Neural cell (in vitro differentiated cells): ENCODE data around the gene RNF13.

Source experiments
- EZH2 ChIP-seq: fragments of 200-600, 300-800 bp; shearing (Covaris generic), sonication (generic); IDR thresholded peaks from 2 replicates; pipeline ENCODE4 v1.6.1; 2014; ENCODE audit warnings: antibody characterized with exemption, low read length, borderline replicate concordance, mild to moderate bottlenecking; ENCODE audit not compliant: insufficient read depth, poor library complexity, severe bottlenecking
- POLR2AphosphoS5 ChIP-seq: IDR thresholded peaks from 2 replicates; pipeline ENCODE4 v1.6.1; 2012
- RAD21 ChIP-seq: fragments of 450-650 bp; conservative IDR thresholded peaks from 2 replicates; pipeline ENCODE4 v1.6.1; 2014; ENCODE audit warnings: antibody characterized with exemption, mild to moderate bottlenecking, moderate library complexity
- TF ChIP-seq, protein P1 (sequence below): fragments of 450-650 bp; IDR thresholded peaks from 2 replicates; pipeline ENCODE4 v1.5.1; 2014; ENCODE audit warnings: antibody characterized with exemption, mild to moderate bottlenecking, moderate library complexity; ENCODE audit not compliant: poor library complexity, severe bottlenecking

DNA sequence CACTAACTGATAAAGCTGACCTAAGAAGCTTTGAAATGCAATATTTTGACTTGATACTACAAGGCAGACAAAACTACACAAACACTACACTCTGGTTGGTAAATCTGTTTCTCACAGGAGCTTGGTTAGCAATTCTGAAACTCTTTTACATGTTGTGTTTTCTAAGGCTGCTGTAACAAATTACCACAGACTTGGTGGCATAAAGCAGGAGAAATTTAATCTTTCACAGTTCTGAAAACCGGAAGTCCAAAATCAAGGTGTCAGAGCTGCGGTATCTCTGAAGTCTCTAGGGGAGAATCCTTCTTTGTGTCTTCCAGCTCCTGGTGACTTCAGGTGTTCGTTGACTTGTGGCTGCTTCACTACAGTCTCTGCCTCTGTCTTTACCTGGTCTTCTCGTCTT is 170.6 kb downstream of the RNF13 start:
- TF ChIP-seq EZH2 (no peak), POLR2AphosphoS5 (no peak), RAD21 (no peak)
- TF ChIP-seq, protein P1, sequence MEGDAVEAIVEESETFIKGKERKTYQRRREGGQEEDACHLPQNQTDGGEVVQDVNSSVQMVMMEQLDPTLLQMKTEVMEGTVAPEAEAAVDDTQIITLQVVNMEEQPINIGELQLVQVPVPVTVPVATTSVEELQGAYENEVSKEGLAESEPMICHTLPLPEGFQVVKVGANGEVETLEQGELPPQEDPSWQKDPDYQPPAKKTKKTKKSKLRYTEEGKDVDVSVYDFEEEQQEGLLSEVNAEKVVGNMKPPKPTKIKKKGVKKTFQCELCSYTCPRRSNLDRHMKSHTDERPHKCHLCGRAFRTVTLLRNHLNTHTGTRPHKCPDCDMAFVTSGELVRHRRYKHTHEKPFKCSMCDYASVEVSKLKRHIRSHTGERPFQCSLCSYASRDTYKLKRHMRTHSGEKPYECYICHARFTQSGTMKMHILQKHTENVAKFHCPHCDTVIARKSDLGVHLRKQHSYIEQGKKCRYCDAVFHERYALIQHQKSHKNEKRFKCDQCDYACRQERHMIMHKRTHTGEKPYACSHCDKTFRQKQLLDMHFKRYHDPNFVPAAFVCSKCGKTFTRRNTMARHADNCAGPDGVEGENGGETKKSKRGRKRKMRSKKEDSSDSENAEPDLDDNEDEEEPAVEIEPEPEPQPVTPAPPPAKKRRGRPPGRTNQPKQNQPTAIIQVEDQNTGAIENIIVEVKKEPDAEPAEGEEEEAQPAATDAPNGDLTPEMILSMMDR: no peak
